ENCODE results near the gene SLC4A11.
"Not testable (repeated sequence)": the region's sequence is repeated elsewhere in the genome, so short reads cannot be mapped to it uniquely, and the experiment has no call there.

Gene SLC4A11

GRCh38 chr20:3227936-3228749, 10.8 kb downstream of the SLC4A11 start:
- DNase-seq (ENCODE audit: low spot score): no peak

- peak; percentile 30 for DNase-seq (ENCODE audit: low spot score)
Observed at GRCh38 chr20:3227506-3227905, 11.5 kb downstream of the SLC4A11 start.

- DNase-seq (ENCODE audit: low spot score): no peak
Observed at GRCh38 chr20:3226864-3227263, 12.1 kb downstream of the SLC4A11 start.

- DNase-seq (ENCODE audit: low spot score): no peak
Observed at GRCh38 chr20:3226093-3226492, 12.9 kb downstream of the SLC4A11 start.

- no peak for DNase-seq (ENCODE audit: low spot score)
Observed at GRCh38 chr20:3224681-3225421, 14.1 kb downstream of the SLC4A11 start.

GRCh38 chr20:3223994-3224680, 14.9 kb downstream of the SLC4A11 start:
- DNase-seq (ENCODE audit: low spot score): no peak

- no peak for DNase-seq (ENCODE audit: low spot score)
Observed at GRCh38 chr20:3223651-3223993, 15.4 kb downstream of the SLC4A11 start.

- DNase-seq (ENCODE audit: low spot score): peak; percentile 83
Observed at GRCh38 chr20:3222635-3223600, 16.1 kb downstream of the SLC4A11 start.

GRCh38 chr20:3221398-3222226, 17.4 kb downstream of the SLC4A11 start:
- peak; percentile 38 for DNase-seq (ENCODE audit: low spot score)

GRCh38 chr20:3218307-3218988, 20.5 kb downstream of the SLC4A11 start:
- peak; percentile 56 for DNase-seq (ENCODE audit: low spot score)

GRCh38 chr20:3215359-3215917, 23.6 kb downstream of the SLC4A11 start:
- not testable (repeated sequence) for DNase-seq (ENCODE audit: low spot score)

GRCh38 chr20:3213226-3213625, 25.8 kb downstream of the SLC4A11 start:
- DNase-seq (ENCODE audit: low spot score): no peak

- no peak for DNase-seq (ENCODE audit: low spot score)
Observed at GRCh38 chr20:3210346-3210745, 28.6 kb downstream of the SLC4A11 start.

- peak; percentile 17 for DNase-seq (ENCODE audit: low spot score)
Observed at GRCh38 chr20:3209946-3210317, 29.1 kb downstream of the SLC4A11 start.

GRCh38 chr20:3209257-3209945, 29.6 kb downstream of the SLC4A11 start, which contains the start of gene ITPA:
TSS of gene ITPA (plus strand) at chr20:3209498. CDS start at chr20:3209552, 54 bp downstream.
- peak; percentile 63 for DNase-seq (ENCODE audit: low spot score)

- DNase-seq (ENCODE audit: low spot score): peak; percentile 21
Observed at GRCh38 chr20:3208786-3209256, 30.2 kb downstream of the SLC4A11 start.

GRCh38 chr20:3204124-3204794, 34.7 kb downstream of the SLC4A11 start, which contains the start of gene DDRGK1:
TSS of gene DDRGK1 (minus strand) at chr20:3204682. CDS start at chr20:3204627, 55 bp downstream.
- DNase-seq (ENCODE audit: low spot score): peak; percentile 85

Measured in kidney tubule cell (primary cell).